Measurements from ENCODE around the gene SDC4.

GRCh38 chr20:45312241-45312640 lies 36.0 kb downstream of the SDC4 start:
- TF ChIP-seq, protein P1, sequence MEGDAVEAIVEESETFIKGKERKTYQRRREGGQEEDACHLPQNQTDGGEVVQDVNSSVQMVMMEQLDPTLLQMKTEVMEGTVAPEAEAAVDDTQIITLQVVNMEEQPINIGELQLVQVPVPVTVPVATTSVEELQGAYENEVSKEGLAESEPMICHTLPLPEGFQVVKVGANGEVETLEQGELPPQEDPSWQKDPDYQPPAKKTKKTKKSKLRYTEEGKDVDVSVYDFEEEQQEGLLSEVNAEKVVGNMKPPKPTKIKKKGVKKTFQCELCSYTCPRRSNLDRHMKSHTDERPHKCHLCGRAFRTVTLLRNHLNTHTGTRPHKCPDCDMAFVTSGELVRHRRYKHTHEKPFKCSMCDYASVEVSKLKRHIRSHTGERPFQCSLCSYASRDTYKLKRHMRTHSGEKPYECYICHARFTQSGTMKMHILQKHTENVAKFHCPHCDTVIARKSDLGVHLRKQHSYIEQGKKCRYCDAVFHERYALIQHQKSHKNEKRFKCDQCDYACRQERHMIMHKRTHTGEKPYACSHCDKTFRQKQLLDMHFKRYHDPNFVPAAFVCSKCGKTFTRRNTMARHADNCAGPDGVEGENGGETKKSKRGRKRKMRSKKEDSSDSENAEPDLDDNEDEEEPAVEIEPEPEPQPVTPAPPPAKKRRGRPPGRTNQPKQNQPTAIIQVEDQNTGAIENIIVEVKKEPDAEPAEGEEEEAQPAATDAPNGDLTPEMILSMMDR (conservative IDR thresholded peaks at IDR 0.05 in 1 of 2, IDR thresholded peaks at IDR 0.05 in 1 of 2; ENCODE audit: extremely low read depth in 1 of 2, insufficient read depth in 1 of 2, low read depth in 1 of 2, low read length in 2 of 2), result no peak
- TF ChIP-seq EZH2 (IDR thresholded peaks at IDR 0.05; ENCODE audit: borderline replicate concordance, low read length), result no peak
